HG02870 (cell line): Measurements from ENCODE around the gene LIMCH1.
"Not testable (repeated sequence)": the region's sequence is repeated elsewhere in the genome, so short reads cannot be mapped to it uniquely, and the experiment has no call there.

Experiments used
- ATAC-seq: cut with Tn5 transposase; IDR thresholded peaks from one replicate; pipeline ENCODE4 v1.9.1; 2021; ENCODE audit warnings: mild to moderate bottlenecking, moderate library complexity; ENCODE audit not compliant: unreplicated experiment

Gene LIMCH1

DNA sequence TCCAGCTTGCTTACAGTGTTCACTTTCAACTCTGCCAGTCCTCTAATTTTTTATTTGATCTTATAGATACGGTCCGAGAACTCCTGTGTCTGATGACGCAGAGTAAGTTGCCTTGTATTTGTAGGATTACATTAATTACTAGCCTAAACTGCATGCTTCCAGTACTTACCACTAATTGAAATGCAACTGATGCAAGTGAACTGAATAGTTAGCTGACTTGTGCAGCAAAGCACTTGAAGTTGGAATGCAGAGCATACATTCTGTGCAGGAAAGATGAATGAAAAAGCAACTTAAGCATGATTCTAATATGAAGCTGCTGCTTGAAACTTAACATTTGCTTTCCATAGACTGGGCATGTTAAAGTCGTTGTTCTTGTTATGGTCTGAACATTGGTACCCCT lies 100.9 kb downstream of the LIMCH1 start:
- ATAC-seq: no peak

DNA sequence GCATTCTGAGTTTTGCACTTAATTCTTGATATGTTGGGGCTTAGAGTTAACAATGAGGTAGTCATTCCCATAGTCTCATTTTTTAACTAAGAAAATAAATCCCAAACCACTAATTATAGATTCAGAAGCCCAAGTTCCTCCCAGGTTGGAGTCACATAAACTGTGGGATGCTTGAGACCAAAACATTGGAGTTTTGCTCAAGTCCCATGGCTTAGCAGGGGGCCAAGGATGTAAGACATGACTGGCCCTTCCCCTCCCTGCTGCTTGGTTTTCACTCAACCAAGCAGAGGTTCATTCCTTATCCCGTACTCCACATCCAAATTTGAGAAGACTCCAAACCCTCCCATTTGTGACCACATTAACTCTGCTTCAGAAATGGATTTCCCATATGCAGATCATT lies 101.3 kb downstream of the LIMCH1 start:
- ATAC-seq: no peak

DNA sequence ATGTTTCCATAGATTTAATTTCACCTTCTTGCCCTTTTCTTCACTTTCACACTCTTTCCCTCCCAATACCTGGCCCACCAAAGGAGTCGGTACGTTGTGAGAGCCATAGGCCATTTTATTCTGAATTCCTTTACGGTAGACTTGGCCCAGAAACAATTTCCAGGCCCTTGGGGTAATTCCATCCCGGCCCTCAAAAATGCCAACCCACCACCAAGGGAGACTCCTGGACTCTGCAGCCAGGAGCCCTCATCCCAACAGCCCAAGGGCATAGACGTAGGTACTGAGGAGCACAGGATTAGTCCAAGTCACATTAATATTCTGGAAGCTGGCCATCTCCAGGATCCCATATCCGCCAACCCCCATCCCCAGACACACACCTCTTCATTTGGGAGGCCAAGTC lies 102.9 kb downstream of the LIMCH1 start:
- no peak for ATAC-seq

DNA sequence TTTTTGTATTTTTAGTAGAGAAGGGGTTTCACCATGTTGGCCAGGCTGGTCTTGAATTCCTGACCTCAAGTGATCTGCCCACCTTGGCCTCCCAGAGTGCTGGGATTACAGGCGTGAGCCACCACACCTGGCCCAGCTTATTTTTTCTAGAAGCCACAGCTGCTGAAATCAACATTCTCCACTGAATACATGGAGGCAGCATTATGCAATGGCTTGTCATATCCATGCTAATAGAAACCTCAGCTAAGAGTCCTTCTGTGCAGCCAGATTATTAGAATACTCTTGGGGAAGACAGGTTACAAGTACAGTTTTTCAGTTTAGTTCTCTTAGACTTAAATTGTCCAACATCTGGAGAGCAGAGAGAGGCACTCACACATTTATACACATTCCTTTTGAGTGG lies 104.8 kb downstream of the LIMCH1 start:
- not testable (repeated sequence) for ATAC-seq

DNA sequence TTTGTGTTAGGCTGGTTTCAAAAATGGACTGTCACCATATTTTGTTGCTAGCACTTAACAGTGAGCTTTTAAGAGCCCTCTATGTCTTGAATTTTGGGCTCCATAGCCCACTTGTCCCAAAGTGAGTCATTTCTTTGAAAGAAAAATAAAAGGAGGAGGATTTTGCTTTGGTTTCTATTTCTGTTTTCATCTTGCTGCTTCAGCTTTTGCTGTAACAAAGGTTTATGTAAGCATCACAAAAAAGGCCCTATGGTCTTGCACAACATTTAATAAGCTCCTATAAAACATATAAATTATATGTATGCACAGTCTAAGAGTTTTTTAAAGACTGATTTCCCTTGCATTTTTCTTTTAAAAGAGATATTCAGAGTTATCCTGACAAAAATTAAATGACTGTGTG lies 105.4 kb downstream of the LIMCH1 start:
- no peak for ATAC-seq

DNA sequence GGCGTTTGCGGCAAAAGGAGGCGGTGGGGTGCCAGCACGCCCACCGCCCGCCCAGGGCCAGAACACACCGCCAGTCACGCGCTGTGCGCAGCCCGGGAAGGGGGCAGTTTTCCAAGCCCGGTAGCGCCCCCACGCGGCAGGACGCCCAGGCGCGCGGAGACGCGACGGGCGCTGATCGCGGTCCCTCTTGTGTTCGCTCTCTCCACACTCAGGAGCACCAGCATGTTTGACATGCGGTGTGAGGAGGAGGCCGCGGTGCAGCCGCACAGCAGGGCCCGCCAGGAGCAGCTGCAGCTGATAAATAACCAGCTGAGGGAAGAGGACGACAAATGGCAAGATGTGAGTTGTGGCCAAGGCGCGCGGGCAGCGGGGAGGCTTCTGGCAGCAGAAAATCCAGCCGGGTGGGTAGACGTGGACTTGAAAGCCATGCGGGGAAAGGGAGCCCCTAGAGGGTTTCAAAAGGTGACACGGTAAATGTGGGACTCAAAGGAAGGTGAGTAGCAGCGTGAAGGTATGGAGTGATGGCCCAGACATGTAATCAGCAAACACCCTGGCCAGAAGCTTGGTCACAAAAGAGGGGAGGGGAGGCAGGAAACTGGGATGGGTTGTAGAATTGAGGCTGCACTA lies 106.4 kb downstream of the LIMCH1 start:
- ATAC-seq: no peak

DNA sequence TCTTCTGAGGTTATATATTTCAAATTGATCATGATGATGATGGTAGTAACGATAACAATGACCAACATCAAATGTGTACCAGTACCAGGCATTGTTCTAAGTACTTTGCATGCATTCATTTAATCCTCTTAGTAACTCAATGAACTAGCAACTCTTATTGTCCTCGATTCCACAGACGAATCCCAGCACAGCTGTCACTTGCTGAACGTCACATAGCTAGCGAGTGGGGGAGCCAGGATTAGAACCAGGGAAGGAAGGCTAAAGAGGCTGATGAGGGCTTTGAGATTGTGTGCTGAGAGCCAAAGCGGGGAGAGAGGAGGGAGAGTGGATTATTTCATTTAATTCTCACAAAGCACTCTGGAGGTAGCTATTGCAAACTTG lies 106.9 kb downstream of the LIMCH1 start:
- ATAC-seq: no peak

DNA sequence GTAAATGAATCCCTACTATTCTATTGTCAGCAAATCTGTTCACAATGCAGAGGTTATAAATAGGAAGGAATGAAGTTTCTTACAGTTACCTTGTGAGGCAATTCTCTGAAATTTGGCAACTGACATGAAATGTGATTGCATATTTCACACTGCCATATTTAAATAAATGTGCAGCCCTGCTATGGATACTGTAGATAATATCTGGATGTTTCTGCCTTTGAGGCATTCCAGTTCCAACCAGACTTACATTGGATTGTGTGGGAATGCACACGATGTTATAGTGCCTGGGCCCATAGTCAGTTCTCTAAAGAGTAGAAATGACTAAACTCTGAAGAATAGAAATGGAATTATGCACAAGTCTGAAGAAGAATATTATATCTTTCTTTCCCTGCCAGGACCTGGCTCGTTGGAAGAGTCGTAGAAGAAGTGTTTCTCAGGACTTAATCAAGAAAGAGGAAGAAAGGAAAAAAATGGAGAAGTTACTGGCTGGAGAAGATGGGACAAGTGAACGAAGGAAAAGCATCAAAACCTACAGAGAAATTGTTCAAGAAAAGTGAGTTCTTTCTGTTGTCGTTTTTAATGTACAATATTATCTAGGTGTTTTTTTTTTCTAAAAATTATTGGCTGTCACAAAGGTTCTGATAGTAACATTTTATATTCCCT lies 107.9 kb downstream of the LIMCH1 start:
- no peak for ATAC-seq

DNA sequence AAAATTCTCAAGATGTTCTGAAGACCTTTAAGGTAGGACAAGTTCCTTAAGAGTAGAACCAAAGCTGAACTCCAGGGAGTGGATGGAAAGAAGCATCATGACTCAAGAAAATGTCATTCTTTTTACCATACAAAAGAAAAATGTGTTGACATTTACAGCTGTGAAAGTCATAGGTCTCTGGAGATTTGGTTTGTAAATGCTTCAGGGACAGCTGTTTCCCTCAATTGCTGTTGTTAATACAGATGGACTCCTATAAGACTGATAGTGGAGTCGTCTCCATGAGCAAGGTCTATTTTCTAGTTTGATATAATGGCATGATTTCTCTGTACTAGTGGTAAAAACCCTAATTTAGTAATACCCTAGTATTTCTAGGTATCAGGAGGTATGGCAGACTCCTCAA lies 108.9 kb downstream of the LIMCH1 start:
- no peak for ATAC-seq

DNA sequence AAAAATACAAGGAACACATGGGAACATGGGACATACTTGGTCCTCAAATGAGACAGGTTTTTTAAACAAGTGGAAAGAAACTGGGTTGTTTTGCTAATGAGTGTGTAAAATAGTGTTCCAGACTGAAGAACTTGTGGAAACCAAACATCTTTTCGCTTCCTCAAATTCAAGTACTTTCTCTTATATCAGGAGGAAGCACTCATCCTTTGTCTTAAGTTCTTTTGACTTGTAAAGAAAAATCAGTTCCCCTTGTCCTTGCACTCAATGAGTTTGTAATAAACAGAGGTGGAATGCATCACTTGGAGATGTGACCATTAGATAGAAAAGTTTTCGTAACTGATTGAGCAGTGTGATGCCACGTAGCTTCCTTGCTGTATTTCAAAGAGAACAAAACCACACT lies 109.4 kb downstream of the LIMCH1 start:
- no peak for ATAC-seq

DNA sequence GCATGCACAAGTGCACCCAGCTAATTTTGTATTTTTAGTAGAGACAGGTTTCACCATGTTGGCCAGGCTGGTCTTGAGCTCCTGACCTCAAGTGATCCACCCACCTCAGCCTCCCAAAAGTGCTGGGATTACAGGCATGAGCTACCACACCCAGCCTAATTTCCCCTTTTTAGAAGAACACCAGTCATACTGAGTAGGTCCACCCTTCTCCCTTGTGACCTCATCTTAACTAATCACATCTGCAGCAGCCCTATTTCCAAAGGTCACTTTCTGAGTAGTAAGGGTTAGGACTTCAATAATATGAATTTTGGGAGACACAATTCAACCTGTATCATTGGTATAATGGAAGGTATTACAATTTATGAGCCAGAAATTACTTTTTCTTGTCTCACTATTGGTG lies 113.2 kb downstream of the LIMCH1 start:
- ATAC-seq: not testable (repeated sequence)

DNA sequence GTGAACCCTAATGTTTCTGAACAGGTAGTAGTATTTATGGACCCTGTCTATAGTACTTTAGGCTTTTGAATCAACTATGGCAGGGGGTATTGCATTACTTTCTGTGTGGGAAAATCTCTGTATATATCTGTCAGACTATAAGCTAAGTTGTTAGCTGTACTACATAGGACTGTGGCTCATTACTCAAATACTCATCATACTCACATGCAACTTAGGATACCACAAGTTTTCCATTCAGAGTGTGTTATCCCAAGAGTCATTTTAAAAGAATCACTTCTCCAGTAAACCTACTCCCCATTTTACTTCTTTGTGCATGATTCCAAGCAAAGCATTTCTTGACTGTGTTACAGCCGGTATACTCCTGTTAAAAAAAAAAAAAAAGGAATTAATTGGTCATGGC lies 115.0 kb downstream of the LIMCH1 start:
- no peak for ATAC-seq

DNA sequence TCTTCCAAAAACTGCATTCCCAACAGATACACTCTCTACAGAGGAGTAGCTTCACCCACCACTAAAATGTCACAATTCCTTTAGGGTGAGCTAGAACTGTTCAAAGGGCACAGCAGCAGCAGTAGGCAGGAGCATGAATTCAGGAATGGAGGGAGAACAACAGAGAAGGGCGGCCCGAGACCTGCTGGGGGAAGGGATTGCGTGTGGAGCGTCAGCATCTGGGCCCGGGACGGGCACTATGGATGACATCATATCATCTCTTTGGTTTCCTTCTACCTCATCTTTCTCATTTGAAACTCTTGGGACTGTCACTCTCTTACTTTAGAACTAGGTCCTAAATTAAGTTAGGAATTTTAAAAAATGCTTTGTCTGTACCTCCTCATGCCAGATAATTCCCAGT lies 115.6 kb downstream of the LIMCH1 start:
- ATAC-seq: no peak

DNA sequence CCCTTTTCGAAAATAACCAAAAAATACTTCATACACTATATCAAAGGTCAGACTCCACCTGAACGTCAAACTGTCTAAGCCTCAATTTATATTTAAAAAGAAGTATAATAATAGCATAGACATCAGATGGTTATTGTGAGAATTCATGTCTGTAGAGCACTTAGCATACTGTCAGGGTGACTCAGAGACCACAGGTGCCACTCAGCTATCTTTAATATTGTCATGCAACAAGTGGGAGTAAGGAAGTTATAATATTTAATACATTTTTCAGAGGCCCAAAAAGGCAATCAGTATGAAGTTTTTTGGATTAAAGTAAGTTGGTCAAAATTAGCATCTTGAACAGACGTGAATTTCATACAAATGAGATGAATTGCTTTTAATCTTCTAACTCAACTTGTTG lies 117.2 kb downstream of the LIMCH1 start:
- no peak for ATAC-seq

DNA sequence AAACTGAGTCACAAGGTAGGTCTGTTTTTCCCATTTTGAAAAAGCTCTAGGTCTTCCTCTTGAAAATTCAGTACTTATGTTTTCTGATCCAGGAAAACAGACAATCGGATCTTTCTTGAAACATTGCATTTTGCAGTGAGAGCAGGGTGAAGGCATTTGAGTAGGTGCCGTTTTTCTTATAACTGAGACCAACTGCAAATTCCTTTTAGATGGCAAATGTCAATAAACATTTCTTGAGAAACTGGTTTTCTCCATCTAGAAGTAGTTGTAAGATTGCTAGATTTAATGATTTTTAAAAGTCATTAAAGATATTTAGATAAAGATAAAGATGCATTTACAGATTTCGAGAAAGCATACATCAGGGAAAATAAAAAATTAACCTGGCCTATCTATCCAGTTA lies 118.1 kb downstream of the LIMCH1 start:
- no peak for ATAC-seq

DNA sequence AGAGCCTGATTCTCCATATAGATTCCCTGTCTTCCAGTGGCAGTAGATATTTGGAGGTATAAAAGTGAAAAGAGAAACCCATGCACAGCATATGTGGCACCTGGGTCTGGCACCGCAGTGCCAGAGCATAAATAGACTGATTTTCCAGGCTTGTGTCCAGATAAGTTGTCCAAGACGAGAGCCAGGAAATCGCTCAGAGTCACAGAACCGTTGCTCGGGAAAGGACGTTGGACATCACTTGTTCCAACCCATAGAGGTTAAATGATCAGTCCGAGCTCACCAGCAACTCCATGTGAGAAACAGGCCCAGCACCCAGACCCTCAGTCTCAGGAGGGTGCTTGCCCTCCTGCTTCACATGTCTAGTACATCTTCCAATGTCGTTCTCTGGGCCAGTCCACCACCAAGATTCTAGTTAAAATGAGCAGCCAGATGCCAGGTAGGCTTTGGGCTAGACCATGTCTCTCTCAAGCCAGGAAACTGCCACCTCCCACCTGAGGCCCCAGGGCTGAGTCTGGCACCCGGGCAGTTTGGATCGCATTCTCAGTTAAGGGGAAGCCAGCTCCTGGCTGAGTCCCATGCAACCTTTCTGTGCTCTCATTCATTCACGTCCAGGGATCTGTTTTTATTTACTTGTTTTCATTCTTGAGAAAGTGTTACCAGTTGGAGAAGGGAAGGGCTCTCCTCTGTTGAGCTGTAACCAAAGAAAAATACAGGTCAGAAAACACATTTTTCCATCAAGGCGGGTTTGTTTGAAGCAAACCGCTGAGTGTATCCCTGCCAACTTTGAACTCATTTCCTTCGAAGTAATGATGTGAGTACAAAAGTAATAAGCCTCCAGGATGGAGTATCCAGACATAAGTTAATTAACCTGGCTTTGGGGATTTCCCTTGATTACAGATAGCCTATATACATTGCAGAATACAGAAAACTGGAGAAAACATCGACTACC lies 118.9 kb downstream of the LIMCH1 start:
- ATAC-seq: no peak

DNA sequence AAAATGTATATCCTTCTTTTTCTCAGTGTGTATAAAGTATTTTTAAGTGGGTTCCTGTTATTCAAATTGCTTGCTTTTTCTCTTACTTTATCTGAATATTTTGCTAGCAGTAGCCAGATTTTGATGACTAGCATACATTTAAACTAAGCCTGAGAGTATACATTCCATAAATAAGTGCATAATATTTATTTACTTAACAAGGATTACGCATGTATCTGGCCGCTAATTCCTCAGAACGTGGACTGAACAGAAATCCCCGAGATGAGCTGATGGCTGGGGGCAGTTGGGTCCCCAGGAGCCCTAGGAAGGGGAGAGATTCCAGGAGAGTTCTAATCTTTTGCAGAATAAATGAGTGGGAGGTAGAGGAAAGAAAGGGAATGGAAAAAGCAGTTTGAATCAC lies 119.6 kb downstream of the LIMCH1 start:
- no peak for ATAC-seq

DNA sequence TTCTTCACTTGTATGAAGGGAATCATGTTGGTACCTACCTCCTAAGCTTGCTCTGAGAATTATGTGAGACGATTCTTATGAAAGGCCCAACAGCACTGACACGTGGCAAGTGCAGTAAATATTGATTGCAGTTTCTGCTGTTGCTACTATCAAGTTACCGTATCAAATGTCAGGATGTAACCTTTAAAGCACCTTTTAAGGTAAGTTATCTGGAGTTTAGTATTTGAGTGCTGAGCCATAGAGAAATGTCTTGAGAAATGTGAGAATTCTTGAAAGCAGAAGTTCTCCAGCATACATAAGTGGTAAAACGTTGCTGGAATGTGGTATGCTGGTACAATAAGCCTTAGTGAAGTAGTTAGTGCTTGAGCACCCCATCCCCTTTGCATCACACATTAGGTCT lies 120.2 kb downstream of the LIMCH1 start:
- no peak for ATAC-seq

DNA sequence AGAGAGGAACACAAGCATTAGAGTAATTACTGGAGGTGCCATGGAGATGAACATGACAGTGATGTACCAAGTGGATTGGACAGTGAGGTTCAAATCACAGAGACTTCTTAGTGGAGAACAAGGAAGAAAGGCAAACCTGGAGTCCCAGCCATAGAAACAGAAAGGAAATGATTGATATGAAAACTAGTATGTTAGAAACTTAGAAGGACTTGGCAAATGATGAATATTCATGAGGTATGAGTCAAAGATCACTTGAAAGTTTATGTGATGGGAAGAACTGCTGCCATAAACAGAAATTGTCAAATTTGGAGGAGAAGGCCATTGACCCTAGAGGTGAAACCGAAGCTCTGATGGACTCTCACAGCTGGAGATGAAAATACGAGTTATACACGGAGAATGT lies 122.4 kb downstream of the LIMCH1 start:
- no peak for ATAC-seq

DNA sequence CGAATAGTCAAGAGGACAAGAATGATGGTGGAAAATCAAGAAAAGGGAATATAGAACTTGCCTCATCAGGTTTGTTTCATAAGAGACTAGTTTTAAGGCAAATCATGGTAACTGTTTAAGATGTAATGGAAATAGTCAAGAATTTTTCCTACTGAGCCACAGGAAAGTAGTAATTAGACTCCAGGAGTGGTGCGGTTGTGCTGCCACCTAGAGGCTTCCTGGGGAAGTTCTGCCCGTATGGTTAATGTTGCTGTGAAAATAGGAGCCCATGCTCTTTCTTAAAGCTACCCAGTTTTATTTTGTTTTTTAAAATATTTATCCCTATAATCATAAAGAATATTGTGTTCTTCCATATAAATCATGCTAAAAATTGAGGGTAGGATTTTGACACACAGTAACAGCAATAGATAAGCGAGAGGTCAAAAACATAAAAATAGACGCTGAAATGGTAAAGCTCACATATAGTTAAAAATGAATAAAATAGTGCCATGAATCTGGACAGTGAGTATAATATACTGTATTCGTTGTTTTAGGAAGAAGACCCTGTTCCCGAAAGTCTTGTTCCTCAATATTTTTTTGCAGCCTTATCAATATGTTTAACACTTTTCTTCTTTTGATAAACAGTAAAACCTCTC lies 123.6 kb downstream of the LIMCH1 start:
- no peak for ATAC-seq

DNA sequence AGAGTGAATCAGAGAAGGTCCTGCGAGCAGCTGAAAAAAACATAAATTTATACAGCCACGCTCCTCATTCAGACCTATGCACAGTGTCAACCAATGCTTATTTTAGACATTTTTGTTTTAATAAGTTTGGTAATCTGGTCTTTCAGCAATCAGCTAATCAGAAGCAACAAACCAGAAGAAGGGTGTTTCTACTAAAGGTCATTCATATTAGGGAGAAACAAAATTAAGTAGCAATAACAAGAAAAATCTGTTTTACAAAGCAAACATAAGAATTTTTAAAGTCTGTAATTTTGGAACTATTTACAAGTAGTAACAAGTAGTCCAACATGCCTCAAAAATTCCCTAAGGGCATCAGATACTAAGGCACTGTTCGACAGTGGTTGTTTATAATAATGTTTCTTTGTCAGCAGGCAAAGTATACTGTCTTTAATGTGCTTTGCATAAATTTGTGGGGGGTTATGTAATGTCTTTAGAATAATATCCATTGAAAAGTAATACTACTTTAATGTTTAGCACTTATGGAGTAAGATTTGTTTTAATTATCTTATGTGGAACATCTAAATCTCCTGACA lies 127.8 kb downstream of the LIMCH1 start:
- no peak for ATAC-seq
